ENCODE results near the gene ABL1. TPM values are rescaled to one million over a fixed set of nuclear protein-coding genes. Genes with fewer than 3 reads are reported as not detected.
A peak's percentile ranks its signal among the peaks of the same experiment; 100 is the strongest.

ABL1 gene
- total RNA-seq, 1 experiment from 2014 or later, result 27.9 TPM

GRCh38 chr9:130918101-130918825 is 83.2 kb downstream of the ABL1 start:
- no peak for DNase-seq (ENCODE audit: low read depth)

GRCh38 chr9:130918826-130919558 is 83.9 kb downstream of the ABL1 start:
- DNase-seq (ENCODE audit: low read depth), result no peak

- DNase-seq (ENCODE audit: low read depth), result no peak
Measured at GRCh38 chr9:130919559-130920145, 84.6 kb downstream of the ABL1 start.

GRCh38 chr9:130920233-130920632 is 85.2 kb downstream of the ABL1 start:
- no peak for DNase-seq (ENCODE audit: low read depth)

GRCh38 chr9:130920762-130921299 is 85.8 kb downstream of the ABL1 start:
- no peak for DNase-seq (ENCODE audit: low read depth)

GRCh38 chr9:130921300-130921988 is 86.4 kb downstream of the ABL1 start:
- no peak for DNase-seq (ENCODE audit: low read depth)

- DNase-seq (ENCODE audit: low read depth), result no peak
Measured at GRCh38 chr9:130921989-130922892, 87.2 kb downstream of the ABL1 start.

- DNase-seq (ENCODE audit: low read depth), result no peak
Measured at GRCh38 chr9:130922893-130923610, 88.0 kb downstream of the ABL1 start.

GRCh38 chr9:130923611-130924447 is 88.8 kb downstream of the ABL1 start:
- no peak for DNase-seq (ENCODE audit: low read depth)

GRCh38 chr9:130924448-130924788 is 89.4 kb downstream of the ABL1 start:
- no peak for DNase-seq (ENCODE audit: low read depth)

GRCh38 chr9:130925050-130925678 is 90.1 kb downstream of the ABL1 start:
- no peak for DNase-seq (ENCODE audit: low read depth)

- peak; percentile 75 for DNase-seq (ENCODE audit: low read depth)
Measured at GRCh38 chr9:130927338-130927737, 92.3 kb downstream of the ABL1 start.

GRCh38 chr9:130927995-130928900 is 93.2 kb downstream of the ABL1 start:
- peak; percentile 96 for DNase-seq (ENCODE audit: low read depth)

GRCh38 chr9:130929571-130930038 is 94.6 kb downstream of the ABL1 start:
- no peak for DNase-seq (ENCODE audit: low read depth)

- DNase-seq (ENCODE audit: low read depth), result no peak
Measured at GRCh38 chr9:130930132-130930803, 95.2 kb downstream of the ABL1 start.

GRCh38 chr9:130930804-130931349 is 95.8 kb downstream of the ABL1 start:
- DNase-seq (ENCODE audit: low read depth), result no peak
